HepG2 (cell line): ENCODE data around the gene BTBD19. TPM values are rescaled to one million over a fixed set of nuclear protein-coding genes. Genes with fewer than 3 reads are reported as not detected.

ENCODE experiments used
- ATAC-seq: fragments of 200-7000 bp; cut with Tn5 transposase; 3 replicates; pipeline ENCODE4 v1.9.1; 2020; ENCODE audit warnings: mild to moderate bottlenecking, moderate library complexity
- BruUV-seq: library from RNA; stranded (reverse); fragments of 400-500 nt; replicated peaks from 2 replicates; lab custom pipeline; 2021; lab: Mats Ljungman, UMichigan
- CTCF ChIA-PET: fragments of 300-600 bp; formaldehyde crosslinking; extraction: SDS; loops from one replicate; lab custom pipeline; 2021; ENCODE audit warnings: low total read pairs, inconsistent platforms, low intra/inter-chr PET ratio; lab: Yijun Ruan, JAX
- POLR2A ChIA-PET: fragments of 350-600 bp; sonication (Branson Sonifier 250); formaldehyde crosslinking; loops from one replicate; lab custom pipeline; 2020; ENCODE audit warnings: antibody characterized with exemption, inconsistent platforms; lab: Yijun Ruan, JAX
- DNase-seq: peaks from one replicate; pipeline ENCODE4 v3.0.0-alpha.2; 2015; ENCODE audit warnings: low spot score
- FAIRE-seq: peaks from 3 replicates; lab custom pipeline; 2011; peaks lifted over from hg19 to GRCh38; lab: Jason Lieb, UNC
- H2AFZ ChIP-seq: one replicate; pipeline ENCODE4 v1.6.1; 2011; ENCODE audit warnings: low read length, inconsistent platforms
- H3K27ac ChIP-seq: fragments of 300-600 bp; 3 replicates; pipeline ENCODE4 v1.8.0; 2011; ENCODE audit warnings: mixed run types, mild to moderate bottlenecking, mixed read lengths, low read length, inconsistent platforms; ENCODE audit not compliant: insufficient read depth; ENCODE audit errors: extremely low read length
- H3K27me3 ChIP-seq, 2 experiments: fragments of 200-600 bp in 1 of 2; 2 replicates in 1 of 2; 3 replicates in 1 of 2; pipeline versions ENCODE4 v1.6.0 to v1.8.0; 2011; ENCODE audit warnings: low read length in 2 of 2, mild to moderate bottlenecking in 2 of 2, moderate library complexity in 2 of 2, inconsistent platforms in 1 of 2; ENCODE audit not compliant: insufficient read depth in 2 of 2, control insufficient read depth in 1 of 2
- H3K36me3 ChIP-seq, 2 experiments: fragments of 200-600 bp in 1 of 2; replicated peaks in 1 of 2; 2 replicates in 1 of 2; 3 replicates in 1 of 2; pipeline versions ENCODE4 v1.5.1 to v1.8.0; 2011; ENCODE audit warnings: low read length in 2 of 2, inconsistent platforms in 1 of 2; ENCODE audit not compliant: insufficient read depth in 2 of 2, control insufficient read depth in 1 of 2
- H3K4me1 ChIP-seq: 2 replicates; pipeline ENCODE4 v1.5.1; 2012; ENCODE audit warnings: low read length, inconsistent platforms; ENCODE audit not compliant: insufficient read depth
- H3K4me2 ChIP-seq: 2 replicates; pipeline ENCODE4 v1.6.0; 2011; ENCODE audit warnings: low read depth, low read length, inconsistent platforms
- H3K4me3 ChIP-seq, 3 experiments: fragments of 200-600 bp in 1 of 3; sonication (generic), shearing (Covaris generic) in 1 of 3; replicated peaks in 1 of 3; 2 replicates each; pipeline ENCODE4 v1.5.1; 2011 to 2016; ENCODE audit warnings: low read length in 3 of 3, inconsistent platforms in 2 of 3, low read depth in 2 of 3, mild to moderate bottlenecking in 2 of 3, control low read depth in 1 of 3, mixed read lengths in 1 of 3; ENCODE audit not compliant: insufficient read depth in 1 of 3
- H3K79me2 ChIP-seq: one replicate; pipeline ENCODE4 v1.6.1; 2011; ENCODE audit warnings: low read length, inconsistent platforms; ENCODE audit not compliant: insufficient read depth
- H3K9ac ChIP-seq: 2 replicates; pipeline ENCODE4 v1.6.0; 2011; ENCODE audit warnings: mild to moderate bottlenecking, low read depth, low read length, inconsistent platforms; ENCODE audit not compliant: insufficient read depth
- H3K9me3 ChIP-seq: 2 replicates; pipeline ENCODE4 v1.5.1; 2012; ENCODE audit warnings: mild to moderate bottlenecking, low read length
- H4K20me1 ChIP-seq: 2 replicates; pipeline ENCODE4 v1.6.0; 2011; ENCODE audit warnings: inconsistent platforms, mild to moderate bottlenecking, low read length, moderate library complexity; ENCODE audit not compliant: insufficient read depth
- CHCHD3 ChIP-seq: sonication (generic); formaldehyde crosslinking; IDR thresholded peaks from 2 replicates; pipeline ENCODE4 v1.8.0; 2022; ENCODE audit warnings: mild to moderate bottlenecking, missing genetic modification reagents, moderate library complexity
- FOSL2 ChIP-seq: sonication (generic); formaldehyde crosslinking; IDR thresholded peaks from 2 replicates; pipeline ENCODE4 v1.4.0; 2020; ENCODE audit warnings: missing genetic modification reagents
- HDAC1 ChIP-seq: sonication (generic); formaldehyde crosslinking; IDR thresholded peaks from 2 replicates; pipeline ENCODE4 v1.5.1; 2020; ENCODE audit warnings: mild to moderate bottlenecking, missing genetic modification reagents
- KDM1A ChIP-seq: IDR thresholded peaks from 2 replicates; pipeline ENCODE4 v1.6.1; 2016; ENCODE audit warnings: missing compliant biosample characterization
- MBNL3 ChIP-seq: fragments of 250-450 bp; sonication (Bioruptor Pico); conservative IDR thresholded peaks from 2 replicates; pipeline ENCODE4 v1.8.0; 2022; ENCODE audit warnings: mild to moderate bottlenecking, inconsistent platforms
- NFE2 ChIP-seq: sonication (generic); formaldehyde crosslinking; IDR thresholded peaks from 2 replicates; pipeline ENCODE4 v1.4.0; 2020; ENCODE audit warnings: missing genetic modification reagents
- NFIB ChIP-seq: sonication (generic); formaldehyde crosslinking; IDR thresholded peaks from 2 replicates; pipeline ENCODE4 v1.9.0; 2021; ENCODE audit warnings: missing genetic modification reagents, mild to moderate bottlenecking, borderline replicate concordance
- REL ChIP-seq: sonication (generic); formaldehyde crosslinking; conservative IDR thresholded peaks from 2 replicates; pipeline ENCODE4 v1.8.0; 2022; ENCODE audit warnings: mild to moderate bottlenecking, missing genetic modification reagents, moderate library complexity
- SAFB2 ChIP-seq: sonication (generic); formaldehyde crosslinking; IDR thresholded peaks from 2 replicates; pipeline ENCODE4 v1.5.1; 2020; ENCODE audit warnings: missing genetic modification reagents, low read depth, mild to moderate bottlenecking, borderline replicate concordance
- SRSF1 ChIP-seq: fragments of 200-400 bp; formaldehyde crosslinking; optimal IDR thresholded peaks from 2 replicates; pipeline ENCODE3; 2017; ENCODE audit warnings: mild to moderate bottlenecking, low read depth, low read length, moderate library complexity
- TARDBP ChIP-seq: sonication (generic); formaldehyde crosslinking; IDR thresholded peaks from 2 replicates; pipeline ENCODE4 v1.8.0; 2022; ENCODE audit warnings: mild to moderate bottlenecking, missing genetic modification reagents
- TBP ChIP-seq: sonication (generic); formaldehyde crosslinking; IDR thresholded peaks from 2 replicates; pipeline ENCODE4 v1.5.0; 2020; ENCODE audit warnings: missing genetic modification reagents
- ZFX ChIP-seq: sonication (generic); formaldehyde crosslinking; IDR thresholded peaks from 2 replicates; pipeline ENCODE4 v1.4.0; 2020; ENCODE audit warnings: mild to moderate bottlenecking, low read depth, missing genetic modification reagents, moderate library complexity
- ZMAT3 ChIP-seq: sonication (generic); formaldehyde crosslinking; conservative IDR thresholded peaks from 2 replicates; pipeline ENCODE4 v1.7.0; 2021; ENCODE audit warnings: missing genetic modification reagents
- ZNF101 ChIP-seq: sonication (generic); formaldehyde crosslinking; IDR thresholded peaks from 2 replicates; pipeline ENCODE4 v1.4.0; 2020; ENCODE audit warnings: mild to moderate bottlenecking, low read depth, missing genetic modification reagents, borderline replicate concordance
- ZNF207 ChIP-seq: fragments of 450-650 bp; IDR thresholded peaks from 2 replicates; pipeline ENCODE4 v1.6.1; 2016; ENCODE audit warnings: antibody characterized with exemption, borderline replicate concordance
- ZNF343 ChIP-seq: sonication (generic); formaldehyde crosslinking; IDR thresholded peaks from 2 replicates; pipeline ENCODE4 v1.4.0; 2020; ENCODE audit warnings: mild to moderate bottlenecking, missing genetic modification reagents
- ZNF543 ChIP-seq: sonication (generic); formaldehyde crosslinking; IDR thresholded peaks from 2 replicates; pipeline ENCODE4 v1.4.0; 2020; ENCODE audit warnings: mild to moderate bottlenecking, missing genetic modification reagents
- ZNF891 ChIP-seq: sonication (generic); formaldehyde crosslinking; IDR thresholded peaks from 2 replicates; pipeline ENCODE4 v1.5.0; 2020; ENCODE audit warnings: mild to moderate bottlenecking, missing genetic modification reagents
- WGBS: methylation state at CpG from one replicate; pipeline ENCODE4 v1.1.6; 2017; ENCODE audit warnings: low lambda C conversion rate; 5-methylcytosine and 5-hydroxymethylcytosine counted together
- in situ Hi-C: cut with HindIII; loops from 2 replicates; pipeline ENCODE4 v1.10.0; 2017; ENCODE audit warnings: low pct_unique_long_range_greater_than_20kb; ENCODE audit not compliant: extremely low pct_ligation_motif_present
- intact Hi-C: fragments of 100-400 bp; cut with micrococcal nuclease; formaldehyde crosslinking; loops from one replicate; pipeline ENCODE4 v1.10.0; 2022; ENCODE audit not compliant: unreplicated experiment
- polyA plus RNA-seq, 8 experiments: library from polyadenylated mRNA; depleted of rRNA in 3 of 8; stranded (reverse) in 7 of 8; unstranded in 1 of 8; fragments of >200 nt; fragmentation: Illumina TruSeq in 4 of 8; extraction: Trizol in 4 of 8; gene quantifications; 2 replicates each; pipeline versions ENCODE4 v1.2.1 to v1.2.3, GENCODE V29; 2011 to 2016; ENCODE audit warnings: low read depth in 4 of 8, missing spikeins in 1 of 8, mixed read lengths in 1 of 8; ENCODE audit not compliant: insufficient read depth in 1 of 8
- total RNA-seq, 5 experiments: library from RNA; depleted of rRNA; stranded (reverse); fragments of >200 nt; fragmentation: Illumina TruSeq; extraction: Trizol; gene quantifications; 2 replicates each; pipeline ENCODE4 v1.2.3, GENCODE V29; 2016; ENCODE audit warnings: low read depth in 1 of 5
- TF ChIP-seq, protein P1 (sequence below): sonication (generic); formaldehyde crosslinking; IDR thresholded peaks from 2 replicates; pipeline ENCODE4 v1.4.0; 2020; ENCODE audit warnings: missing genetic modification reagents, borderline replicate concordance

Gene BTBD19
- total and polyA plus RNA-seq, 2 of the 13 experiments (the other 11 are each of a cell fraction or from before 2014, with no cell fraction given), result 2.7 to 6.7 TPM

- no peak overlapping the region for H2AFZ ChIP-seq
- peak overlapping the region; percentile 76 for H3K4me2 ChIP-seq
- H3K27me3 ChIP-seq, result peaks cover 3 to 13% of the 10 kb centered on the region in 2 experiments; a peak in 2 of 5 replicates
- no peaks in the 10 kb centered on the region for H3K9me3 ChIP-seq
- ChIA-PET CTCF (no interaction called here), POLR2A (interaction anchor here (1.0 to 3.6 kb wide), 3 partner anchors 15 to 55 kb away, joined by 3 to 34 read pairs (median 20); partner anchors contain the start of genes BTBD19, DYNLT4 and PLK3)
- peak overlapping the region; percentile 83; the same call in 1 of the 2 replicates for H3K9ac ChIP-seq
- H4K20me1 ChIP-seq, result no peaks in the 10 kb centered on the region
- no peaks in the 10 kb centered on the region for H3K36me3 ChIP-seq
- no TSS peak for BruUV-seq
- TF ChIP-seq ZNF343 (CRISPR knock-in tag), result 0 out of 2 replicates have a peak, but pooled peaks have one; percentile 58
- TF ChIP-seq ZMAT3, result 0 out of 2 replicates have a peak, but pooled peaks have one; percentile 27
- no peak for TF ChIP-seq KDM1A (CRISPR knock-in tag)
- no peak for TF ChIP-seq ZNF207
- TF ChIP-seq MBNL3 (CRISPR knock-in tag), result no peak
- no peak for TF ChIP-seq FOSL2 (CRISPR knock-in tag)
- TF ChIP-seq SRSF1, result no peak
- TF ChIP-seq NFIB (CRISPR knock-in tag), result no peak
- TF ChIP-seq SAFB2 (CRISPR knock-in tag), result 0 out of 2 replicates have a peak, but pooled peaks have one; percentile 28
- TF ChIP-seq TBP (CRISPR knock-in tag), result no peak
- TF ChIP-seq CHCHD3 (CRISPR knock-in tag), result 0 out of 2 replicates have a peak, but pooled peaks have one; percentile 26
- TF ChIP-seq, protein P1, sequence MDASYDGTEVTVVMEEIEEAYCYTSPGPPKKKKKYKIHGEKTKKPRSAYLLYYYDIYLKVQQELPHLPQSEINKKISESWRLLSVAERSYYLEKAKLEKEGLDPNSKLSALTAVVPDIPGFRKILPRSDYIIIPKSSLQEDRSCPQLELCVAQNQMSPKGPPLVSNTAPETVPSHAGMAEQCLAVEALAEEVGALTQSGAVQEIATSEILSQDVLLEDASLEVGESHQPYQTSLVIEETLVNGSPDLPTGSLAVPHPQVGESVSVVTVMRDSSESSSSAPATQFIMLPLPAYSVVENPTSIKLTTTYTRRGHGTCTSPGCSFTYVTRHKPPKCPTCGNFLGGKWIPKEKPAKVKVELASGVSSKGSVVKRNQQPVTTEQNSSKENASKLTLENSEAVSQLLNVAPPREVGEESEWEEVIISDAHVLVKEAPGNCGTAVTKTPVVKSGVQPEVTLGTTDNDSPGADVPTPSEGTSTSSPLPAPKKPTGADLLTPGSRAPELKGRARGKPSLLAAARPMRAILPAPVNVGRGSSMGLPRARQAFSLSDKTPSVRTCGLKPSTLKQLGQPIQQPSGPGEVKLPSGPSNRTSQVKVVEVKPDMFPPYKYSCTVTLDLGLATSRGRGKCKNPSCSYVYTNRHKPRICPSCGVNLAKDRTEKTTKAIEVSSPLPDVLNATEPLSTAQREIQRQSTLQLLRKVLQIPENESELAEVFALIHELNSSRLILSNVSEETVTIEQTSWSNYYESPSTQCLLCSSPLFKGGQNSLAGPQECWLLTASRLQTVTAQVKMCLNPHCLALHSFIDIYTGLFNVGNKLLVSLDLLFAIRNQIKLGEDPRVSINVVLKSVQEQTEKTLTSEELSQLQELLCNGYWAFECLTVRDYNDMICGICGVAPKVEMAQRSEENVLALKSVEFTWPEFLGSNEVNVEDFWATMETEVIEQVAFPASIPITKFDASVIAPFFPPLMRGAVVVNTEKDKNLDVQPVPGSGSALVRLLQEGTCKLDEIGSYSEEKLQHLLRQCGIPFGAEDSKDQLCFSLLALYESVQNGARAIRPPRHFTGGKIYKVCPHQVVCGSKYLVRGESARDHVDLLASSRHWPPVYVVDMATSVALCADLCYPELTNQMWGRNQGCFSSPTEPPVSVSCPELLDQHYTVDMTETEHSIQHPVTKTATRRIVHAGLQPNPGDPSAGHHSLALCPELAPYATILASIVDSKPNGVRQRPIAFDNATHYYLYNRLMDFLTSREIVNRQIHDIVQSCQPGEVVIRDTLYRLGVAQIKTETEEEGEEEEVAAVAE (CRISPR knock-in tag), result 0 out of 2 replicates have a peak, but pooled peaks have one; percentile 21
- 0 out of 2 replicates have a peak, but pooled peaks have one; percentile 50 for TF ChIP-seq ZNF543
- TF ChIP-seq HDAC1 (CRISPR knock-in tag), result no peak
- TF ChIP-seq ZFX (CRISPR knock-in tag), result peak; percentile 11; the same call in 1 of the 2 replicates
- no peak for TF ChIP-seq ZNF891 (CRISPR knock-in tag)
- no peak for TF ChIP-seq NFE2 (CRISPR knock-in tag)
- no peak for TF ChIP-seq ZNF101 (CRISPR knock-in tag)
- no peak for TF ChIP-seq TARDBP (CRISPR knock-in tag)
- TF ChIP-seq REL, result no peak
- H3K79me2 ChIP-seq, result no peaks in the 10 kb centered on the region
- in situ Hi-C loops (no loop called here), intact Hi-C loops (no loop called here)
- 28% methylated on average over 11 of the region's 11 CpGs for WGBS
- no peak for FAIRE-seq
- no peak overlapping the region for H3K27ac ChIP-seq
- DNase-seq, result no peak
- H3K4me3 ChIP-seq, result peak overlapping the region in 1 of 3 experiments; percentile 79; a peak in 2 of 6 replicates
- peaks cover 55% of the 10 kb centered on the region for H3K4me1 ChIP-seq
- ATAC-seq, result no peak
Observed at GRCh38 chr1:44785501-44786137, 22.7 kb upstream of the BTBD19 start.
